RCC 7860 (cell line): Measurements from ENCODE around the gene DOK5.

Experiments
- DNase-seq: peaks from one replicate; pipeline ENCODE4 v3.0.0-alpha.2; 2015; ENCODE audit warnings: low spot score
- FAIRE-seq: peaks from 2 replicates; lab custom pipeline; 2012; peaks lifted over from hg19 to GRCh38; lab: Jason Lieb, UNC

The DOK5 gene

DNA sequence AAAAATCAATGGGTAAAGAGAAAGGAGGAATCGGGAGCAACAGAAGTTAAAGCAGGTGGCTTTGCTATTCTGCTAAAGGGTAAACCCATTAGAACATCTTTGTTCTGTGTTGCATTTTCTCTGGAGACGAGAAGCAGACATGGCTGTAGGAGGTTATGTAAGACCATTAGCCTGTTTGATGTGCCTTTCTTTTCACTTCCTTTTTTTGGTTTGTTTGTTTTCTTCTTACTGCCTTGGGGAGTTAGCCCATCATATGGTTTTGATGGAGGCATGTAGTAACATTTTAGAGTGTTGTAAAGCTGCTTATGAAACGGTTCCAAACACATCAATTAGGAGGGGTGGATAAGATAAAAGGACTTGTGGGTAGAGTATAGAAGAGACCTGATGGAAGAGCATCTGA is 131.0 kb downstream of the DOK5 start:
- FAIRE-seq: no peak
- no peak for DNase-seq

DNA sequence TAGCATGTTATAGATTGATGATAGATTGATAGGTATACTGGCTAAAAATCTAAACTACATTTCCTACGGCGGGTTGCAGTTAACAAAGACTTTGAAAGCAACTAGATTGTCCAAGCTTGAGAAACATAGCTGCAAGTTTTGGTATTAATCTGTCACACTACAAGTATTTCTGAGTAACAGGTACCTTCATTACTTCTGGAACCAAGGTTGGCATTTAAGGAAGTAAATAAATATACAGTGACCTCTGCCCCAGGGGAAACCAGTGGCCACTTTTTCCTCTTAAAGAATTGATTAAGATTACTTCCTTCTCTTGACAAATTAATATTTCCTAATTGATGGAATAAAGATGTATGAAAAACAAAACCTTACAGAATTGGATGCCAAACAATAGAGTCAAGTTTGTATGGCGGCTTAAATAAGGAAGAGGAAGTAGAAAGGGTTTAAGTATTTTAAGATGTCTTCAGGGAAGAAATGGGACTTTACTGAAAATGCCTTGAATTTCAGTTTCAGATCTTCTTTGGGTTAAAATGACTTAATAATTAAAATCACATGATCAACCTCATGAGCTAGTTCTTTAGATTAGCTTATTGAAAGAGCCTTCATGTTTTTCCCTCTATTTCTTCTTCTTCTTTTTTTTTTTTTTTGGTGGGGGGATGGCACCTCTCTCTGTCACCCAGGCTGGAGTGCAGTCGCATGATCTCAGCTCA is 132.8 kb downstream of the DOK5 start:
- FAIRE-seq: no peak
- DNase-seq: no peak

DNA sequence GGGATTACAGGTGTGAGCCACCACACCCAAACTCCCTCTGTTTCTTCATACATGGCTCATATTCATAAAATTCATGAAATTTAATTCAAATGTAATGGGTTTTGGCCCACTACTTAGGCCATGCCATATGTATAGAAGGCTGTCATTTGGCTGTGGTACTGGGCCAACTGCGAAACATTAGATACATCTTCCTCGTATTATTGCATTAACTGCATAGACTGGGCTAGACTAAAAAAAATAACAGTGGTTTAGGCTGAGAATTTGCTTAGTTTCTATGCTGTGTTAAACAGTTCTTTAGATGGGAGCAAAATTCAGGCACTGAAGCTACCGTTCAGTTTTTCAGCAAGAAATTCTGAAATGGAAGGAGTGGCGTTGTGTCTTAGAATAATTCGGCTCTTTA is 133.6 kb downstream of the DOK5 start:
- FAIRE-seq (no peak), DNase-seq (no peak)

DNA sequence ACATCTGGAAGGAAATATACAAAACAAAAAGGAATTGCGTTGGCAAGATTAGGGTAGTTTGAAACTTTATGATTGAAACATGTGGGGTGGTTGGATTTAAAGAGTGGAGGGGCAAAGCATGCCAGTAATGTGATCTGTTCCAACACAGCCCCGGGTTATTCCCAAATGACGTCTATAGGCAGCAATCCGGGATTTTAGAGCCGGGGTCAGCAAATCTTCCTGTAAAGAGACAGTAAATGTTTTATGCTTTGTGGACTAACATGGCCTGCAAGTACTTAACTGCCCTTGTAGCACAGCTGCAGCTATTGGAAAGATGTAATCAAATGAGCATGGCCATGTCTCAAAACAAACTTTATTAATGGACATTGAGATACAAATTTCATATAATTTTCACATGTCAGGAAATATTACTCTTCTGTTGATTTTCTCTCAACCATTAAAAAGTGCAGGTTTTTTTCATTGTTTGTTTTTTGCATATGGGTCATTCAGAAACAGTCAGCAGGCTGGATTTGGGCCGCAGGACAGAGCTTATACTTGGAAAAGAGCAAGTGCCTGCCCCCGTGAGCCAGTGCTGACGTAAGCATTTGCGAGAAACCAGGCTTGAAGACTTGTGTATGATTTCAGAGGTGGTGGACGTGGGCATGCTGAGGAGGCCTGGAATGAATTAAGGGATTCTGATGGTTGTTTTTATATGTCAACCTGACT is 136.5 kb downstream of the DOK5 start:
- DNase-seq: no peak
- FAIRE-seq: no peak

DNA sequence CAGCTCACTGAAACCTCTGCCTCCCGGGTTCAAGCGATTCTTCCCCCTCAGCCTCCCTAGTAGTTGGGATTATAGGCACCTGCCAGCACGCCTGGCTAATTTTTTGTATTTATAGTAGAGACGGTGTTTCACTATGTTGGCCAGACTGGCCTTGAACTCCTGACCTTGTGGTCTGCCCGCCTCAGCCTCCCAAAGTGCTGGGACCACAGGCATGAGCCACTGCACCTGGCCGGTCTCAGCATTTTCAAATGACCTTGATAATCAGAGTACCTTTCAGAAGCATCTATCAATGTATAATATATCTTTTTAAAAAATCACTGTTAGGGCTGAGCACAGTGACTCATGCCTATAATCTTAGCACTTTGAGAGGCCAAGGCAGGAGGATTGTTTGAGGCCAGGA is 143.0 kb downstream of the DOK5 start:
- DNase-seq (no peak), FAIRE-seq (no peak)

DNA sequence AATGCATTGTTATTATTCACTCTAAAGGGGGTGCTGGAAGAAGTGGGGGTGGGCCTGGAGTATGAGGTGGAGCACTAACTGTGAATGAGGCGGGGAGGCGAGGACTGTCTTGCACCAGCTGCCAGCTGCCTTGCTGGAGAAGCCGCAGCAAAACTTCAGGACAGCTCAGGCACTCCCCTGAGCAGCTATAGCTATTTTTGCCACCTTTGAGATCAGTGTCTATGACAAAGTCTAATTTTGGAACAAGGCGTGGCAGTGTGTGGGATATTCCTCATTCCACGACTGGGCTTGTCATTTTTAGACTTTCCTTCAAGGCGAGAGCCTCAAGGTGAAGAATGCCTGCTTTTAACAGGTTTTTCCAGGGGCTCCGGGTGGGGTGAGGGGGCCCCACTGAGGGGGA is 143.8 kb downstream of the DOK5 start:
- no peak for FAIRE-seq

DNA sequence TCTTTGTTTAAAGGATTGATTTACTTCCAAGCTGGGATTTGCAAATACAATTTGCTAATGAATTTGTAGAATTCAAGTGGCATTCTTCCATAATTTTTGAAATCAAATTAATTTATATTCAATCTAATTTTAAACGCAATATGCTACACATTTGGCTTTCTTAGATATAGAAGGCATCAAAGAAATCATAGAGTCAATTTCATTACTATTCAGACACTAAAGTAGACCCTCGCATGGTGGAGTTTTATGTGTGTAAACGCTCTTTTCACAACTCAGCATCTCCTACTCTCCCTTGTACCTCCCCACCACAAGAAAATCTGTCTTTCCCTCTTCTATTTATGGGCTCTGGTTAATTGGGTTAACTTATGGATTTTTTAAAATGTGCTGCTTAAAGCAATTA is 144.3 kb downstream of the DOK5 start:
- FAIRE-seq (no peak), DNase-seq (no peak)

More for the DNA sequence above, 143.8 kb downstream of the DOK5 start:
- no peak for DNase-seq

DNA sequence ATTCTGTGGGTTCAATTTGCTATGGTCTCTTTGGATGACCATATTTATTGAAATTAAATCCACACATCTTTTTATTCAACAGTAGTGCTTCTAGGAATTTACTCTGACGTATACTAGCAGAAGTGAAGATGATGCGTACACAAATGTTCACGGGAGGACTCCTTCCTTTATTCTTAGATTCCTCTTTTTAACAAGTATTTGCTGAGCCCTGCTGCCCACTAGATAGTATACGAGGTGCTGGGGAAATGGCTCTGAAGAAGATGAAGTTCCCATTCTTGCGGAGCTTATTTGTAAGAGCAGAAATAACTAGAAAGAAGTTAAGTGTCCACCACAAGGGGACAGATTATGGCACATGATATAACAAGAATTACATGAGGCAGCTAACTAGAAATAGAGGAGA is 145.2 kb downstream of the DOK5 start:
- DNase-seq (no peak), FAIRE-seq (no peak)

DNA sequence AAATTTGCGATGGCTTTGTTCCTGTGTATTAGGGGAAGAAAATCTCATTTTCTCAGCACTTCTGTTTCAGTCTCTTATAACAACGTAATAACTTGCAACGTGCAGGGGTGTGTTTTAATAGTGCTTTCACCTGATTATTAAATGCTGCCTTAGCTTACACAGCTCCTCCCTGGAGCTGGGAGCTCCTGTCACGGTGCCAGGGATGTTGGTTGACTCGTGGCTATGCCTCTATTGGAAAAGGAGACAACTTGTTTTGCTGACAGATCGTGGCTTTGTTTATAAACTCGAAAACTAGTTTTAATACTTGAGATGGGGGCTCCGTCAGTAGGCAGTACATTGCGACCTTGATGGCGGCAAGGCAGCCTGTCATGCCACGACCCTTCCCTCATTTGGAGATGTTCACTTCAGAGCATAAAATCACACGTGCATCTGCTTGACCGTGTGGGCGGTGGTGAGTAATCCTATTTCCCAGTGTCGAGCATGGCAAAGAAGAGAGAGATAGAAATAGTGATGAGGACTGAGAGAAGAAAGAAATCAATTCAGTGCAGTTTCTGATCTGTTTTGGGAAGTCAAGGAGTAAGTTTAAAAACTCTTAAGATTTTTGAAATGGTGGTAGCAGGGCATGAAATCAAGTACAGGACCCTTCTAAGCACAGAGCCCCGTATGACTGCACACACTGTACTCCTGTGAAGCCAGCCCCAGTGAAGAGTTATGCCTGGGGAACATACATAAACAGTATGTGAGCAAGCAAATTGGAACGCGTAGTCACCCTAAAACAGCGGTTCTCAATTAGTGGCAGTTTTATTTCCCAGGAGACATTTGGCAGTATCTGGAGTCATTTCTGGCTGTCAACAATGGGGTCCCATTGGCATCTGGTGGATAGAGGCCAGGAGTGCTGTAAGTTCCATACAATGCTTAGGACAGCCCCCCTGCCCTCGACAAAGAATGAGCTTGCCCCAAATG is 147.2 kb downstream of the DOK5 start:
- DNase-seq (no peak), FAIRE-seq (no peak)

DNA sequence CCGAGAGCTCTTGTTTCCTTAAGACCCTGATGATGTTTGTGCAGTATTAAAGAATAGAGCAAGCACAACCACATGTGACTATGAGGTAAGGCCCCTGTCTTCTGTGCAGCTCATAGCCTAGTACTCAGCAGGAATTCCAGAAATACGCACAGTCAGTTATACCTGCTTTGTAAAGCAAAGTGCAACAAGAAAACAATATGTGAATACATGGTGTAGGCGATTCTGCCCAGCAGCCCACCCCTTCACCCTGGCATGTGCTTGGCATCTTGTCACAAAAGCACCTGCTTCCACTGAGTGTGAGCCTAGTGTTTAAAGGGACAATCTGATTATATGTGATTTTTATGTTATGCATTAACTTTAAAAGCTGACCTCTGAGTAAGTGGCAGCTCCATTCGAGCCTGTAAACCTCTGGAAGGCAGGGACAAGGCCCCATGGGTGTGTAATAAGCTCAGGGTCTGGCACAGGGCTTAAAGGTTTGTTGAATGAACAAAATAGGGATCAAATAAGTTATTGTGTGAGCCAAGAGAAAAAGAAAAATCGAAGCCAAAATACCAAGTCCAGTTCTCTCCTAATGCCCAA is 148.7 kb downstream of the DOK5 start:
- FAIRE-seq (no peak), DNase-seq (no peak)

DNA sequence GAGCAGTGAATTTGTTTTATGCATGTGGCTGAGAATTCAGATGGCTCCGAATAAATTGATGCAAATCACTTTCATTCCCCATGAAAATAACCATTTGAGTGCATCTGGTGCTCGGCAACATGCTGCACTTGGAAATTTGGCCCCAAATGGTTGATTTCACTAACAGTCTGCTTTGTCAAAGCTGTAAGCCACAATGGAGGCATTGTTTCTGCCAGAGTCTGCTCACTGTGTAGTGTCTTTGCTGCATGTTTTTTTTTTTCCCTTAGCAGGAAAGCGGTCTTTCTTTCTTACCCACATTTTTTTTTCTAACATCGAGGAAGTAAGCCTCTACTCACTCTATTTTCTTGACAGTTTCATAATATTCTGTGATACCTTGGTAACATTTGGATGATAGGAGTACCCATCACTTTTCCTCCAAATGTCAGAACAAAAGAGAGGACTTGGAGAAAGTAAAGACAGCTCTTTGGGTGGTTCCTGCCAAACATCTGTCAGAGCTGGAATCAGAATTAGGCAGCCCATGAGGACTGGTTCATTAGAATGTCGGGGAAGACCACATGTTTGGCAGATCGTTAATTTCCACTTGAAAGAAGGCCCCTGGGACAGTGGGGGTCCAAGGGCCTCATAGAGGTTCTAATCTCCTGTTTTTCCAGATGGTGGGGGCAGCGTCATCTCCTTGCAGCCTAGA is 149.5 kb downstream of the DOK5 start:
- FAIRE-seq: no peak

DNA sequence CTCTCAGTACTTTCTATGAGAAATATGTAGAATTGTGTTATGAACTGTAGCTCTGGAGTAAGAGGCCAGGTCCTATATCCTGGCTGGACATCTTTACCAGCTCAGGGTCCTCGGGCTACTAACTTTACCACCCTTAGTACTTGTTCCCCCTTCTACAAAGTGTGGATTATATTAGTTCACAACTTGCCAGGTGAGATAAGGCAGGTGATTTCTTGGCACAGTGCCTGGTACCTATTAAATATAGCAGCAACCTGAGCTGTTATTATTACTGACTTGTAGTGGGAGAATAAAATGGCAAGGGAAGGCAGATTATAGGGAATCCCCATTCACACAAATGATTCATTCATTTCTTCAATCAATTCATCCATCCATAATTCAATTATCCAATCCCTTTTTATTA is 150.1 kb downstream of the DOK5 start:
- DNase-seq (no peak), FAIRE-seq (no peak)

More for the DNA sequence above, 149.5 kb downstream of the DOK5 start:
- DNase-seq: no peak

DNA sequence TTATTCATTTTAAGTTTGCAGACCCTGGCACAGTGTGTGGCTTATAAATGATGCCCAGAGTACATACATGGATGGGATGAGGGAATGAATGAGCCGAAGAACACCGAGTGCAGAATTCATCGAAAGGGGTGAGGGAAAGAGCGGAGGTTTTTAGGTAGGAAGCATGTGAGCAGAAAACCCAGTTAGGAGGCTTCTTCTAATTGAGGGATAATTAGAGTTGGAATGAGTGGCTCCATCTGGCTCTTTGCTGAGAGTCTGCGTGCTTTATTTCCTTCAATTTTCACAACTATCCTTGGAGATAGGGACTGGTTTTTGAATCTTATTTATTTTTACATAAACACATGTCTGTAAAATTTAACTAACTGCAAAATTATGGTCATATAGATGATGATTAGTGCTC is 150.7 kb downstream of the DOK5 start:
- FAIRE-seq (no peak), DNase-seq (no peak)

DNA sequence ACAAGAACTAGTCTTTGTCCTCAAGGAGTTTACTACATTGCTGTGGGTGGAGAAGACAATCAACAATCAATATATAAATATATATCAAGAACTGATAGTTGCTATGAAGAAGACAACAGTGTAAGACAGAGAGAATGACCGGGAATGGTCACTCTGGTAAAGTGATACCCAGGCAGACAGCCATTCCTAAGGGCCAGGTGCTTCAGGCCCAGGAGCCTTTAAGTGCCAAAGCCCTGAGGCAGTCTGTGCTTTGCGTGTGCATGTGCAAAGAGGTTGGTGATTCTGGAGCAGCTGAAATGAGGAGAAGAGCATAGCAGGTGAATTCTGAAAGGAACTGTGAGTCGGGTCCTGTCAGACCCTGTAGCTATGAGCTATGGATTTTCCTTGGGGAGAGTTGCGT is 154.2 kb downstream of the DOK5 start:
- FAIRE-seq (no peak), DNase-seq (no peak)

DNA sequence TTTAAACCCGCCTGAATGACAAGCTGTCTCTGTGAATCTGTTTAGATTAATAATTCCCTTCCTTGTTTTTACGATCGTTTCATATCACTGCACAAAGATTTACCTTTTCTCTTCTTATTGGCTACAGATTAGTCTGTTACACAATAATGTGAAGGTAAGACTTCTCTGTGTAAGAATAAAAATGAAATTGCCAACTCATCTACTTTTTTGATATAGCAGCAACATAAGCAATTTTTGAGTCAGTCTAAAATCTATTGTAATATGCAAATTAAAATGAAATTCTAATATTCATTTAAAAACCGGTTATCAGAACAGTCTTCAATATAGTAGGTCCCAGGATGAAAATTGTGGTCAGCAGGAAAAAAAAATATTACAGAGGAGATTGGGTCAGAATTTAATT is 155.2 kb downstream of the DOK5 start:
- no peak for FAIRE-seq
- DNase-seq: no peak

DNA sequence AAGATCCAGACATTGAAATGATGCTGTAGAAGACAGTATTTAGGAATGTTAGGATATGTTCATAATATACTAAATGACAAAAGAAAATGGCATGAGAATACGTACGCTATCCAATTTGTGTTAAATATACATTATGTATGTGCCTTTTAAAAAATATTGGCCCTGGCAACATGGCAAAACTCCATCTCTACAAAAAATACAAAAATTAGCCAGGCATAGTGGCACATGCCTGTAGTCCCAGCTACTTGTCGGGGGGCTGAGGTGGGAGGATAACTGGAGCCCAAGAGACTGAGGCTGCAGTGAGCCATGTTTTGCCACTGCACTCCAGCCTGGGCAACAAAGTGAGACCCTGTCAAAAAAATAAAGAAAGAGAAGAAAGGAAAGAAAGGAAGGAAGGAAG is 155.7 kb downstream of the DOK5 start:
- DNase-seq (no peak), FAIRE-seq (no peak)

DNA sequence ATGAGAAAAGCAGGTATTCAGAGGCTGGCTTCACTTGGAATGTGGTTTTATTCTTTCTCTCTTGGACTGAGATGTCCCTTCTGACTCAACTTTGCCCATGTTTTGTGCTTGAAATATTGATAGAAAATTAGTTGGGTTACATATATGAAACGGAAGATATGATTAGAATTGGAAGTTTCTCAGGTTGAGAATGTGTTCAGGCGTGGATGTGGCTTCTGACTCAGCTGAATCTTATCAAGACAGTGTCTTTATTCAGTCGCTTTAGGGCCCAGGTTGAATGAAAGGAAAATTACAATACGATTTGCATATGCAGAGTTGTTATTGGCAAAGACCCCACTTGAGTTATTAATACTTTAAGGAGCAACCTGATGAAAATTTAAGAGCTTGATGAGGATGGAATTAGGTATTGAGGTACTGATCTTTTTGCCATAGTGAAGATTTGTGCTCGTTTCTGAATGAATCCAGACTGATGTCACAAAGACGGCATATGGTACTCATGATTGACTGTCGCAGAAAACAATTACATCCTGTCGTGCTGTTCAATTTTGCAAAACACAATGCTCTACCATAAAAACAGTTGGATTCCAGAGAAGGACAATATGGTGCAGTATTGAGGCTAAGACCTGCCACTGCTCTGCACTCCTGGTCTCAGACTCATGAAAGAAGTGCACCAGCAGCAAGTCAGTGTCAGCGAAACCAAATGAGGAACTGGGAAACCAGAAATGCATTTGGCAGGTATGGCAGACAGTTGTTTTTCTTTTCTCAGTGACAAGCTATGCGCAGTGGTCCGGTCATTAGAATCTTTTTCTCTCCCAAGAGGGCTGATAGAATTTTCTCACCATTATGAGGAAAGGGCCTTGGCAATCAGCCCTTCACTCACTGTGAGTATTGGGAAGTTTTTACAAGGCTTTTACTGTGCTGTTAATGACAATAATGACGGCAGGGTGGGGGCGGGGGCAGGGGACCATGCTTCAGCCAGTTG is 158.3 kb downstream of the DOK5 start:
- DNase-seq (no peak), FAIRE-seq (no peak)

DNA sequence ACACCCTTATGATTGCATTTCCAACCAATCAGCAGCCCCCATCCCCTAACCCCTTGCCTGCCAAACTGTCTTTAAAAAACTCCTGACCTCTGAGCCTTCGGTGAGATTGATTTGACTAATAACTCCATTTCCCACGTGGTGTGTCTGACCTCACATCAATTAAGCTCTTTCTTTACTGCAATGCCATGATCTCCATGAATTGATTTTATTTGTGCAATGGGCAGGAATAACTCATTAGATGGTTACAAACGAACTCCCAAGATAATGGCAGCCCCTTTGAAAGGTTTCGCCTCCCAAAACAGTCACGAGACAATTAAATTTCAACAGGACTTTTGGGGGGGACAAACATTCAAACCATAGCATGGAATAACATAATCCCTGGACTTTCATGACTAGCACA is 161.2 kb downstream of the DOK5 start:
- no peak for FAIRE-seq

DNA sequence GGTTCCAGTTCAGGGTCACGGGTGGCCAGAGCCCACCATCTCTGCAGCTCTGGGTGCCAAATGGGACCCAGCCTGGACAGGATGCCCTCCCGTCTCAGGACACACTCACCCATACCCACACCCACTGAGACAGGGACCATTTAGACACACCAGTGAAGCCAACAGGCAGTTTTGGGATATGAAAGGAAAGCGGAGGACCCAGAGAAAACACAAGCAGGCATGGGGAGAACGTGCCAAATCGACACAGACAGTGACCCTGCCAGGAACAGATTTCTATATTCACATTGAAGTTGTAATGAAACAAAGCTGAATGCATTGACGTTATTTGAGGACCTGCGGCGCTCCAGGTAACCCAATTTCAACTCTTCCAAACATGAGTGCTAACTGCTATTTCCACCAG is 164.5 kb downstream of the DOK5 start:
- no peak for FAIRE-seq
- no peak for DNase-seq

More for the DNA sequence above, 161.2 kb downstream of the DOK5 start:
- no peak for DNase-seq
